AG09309 (cell line): ENCODE results near the gene PTPRB.

Source experiments
- DNase-seq: peaks from one replicate; pipeline ENCODE4 v3.0.0-alpha.2; 2010; ENCODE audit warnings: low read depth
- H3K4me3 ChIP-seq: 2 replicates; pipeline ENCODE4 v1.5.1; 2011; ENCODE audit warnings: mild to moderate bottlenecking, low read depth, low read length, moderate library complexity; ENCODE audit not compliant: control insufficient read depth
- CTCF ChIP-seq: IDR thresholded peaks from 2 replicates; pipeline ENCODE4 v1.5.1; 2011; ENCODE audit warnings: mild to moderate bottlenecking, low read depth, low read length, inconsistent platforms; ENCODE audit not compliant: insufficient read depth, control insufficient read depth; ENCODE audit errors: missing control alignments

Gene PTPRB

GRCh38 chr12:70607107-70607506 is 30.1 kb downstream of the PTPRB start:
- no peak overlapping the region for H3K4me3 ChIP-seq
- TF ChIP-seq CTCF: no peak
- DNase-seq: no peak

GRCh38 chr12:70605976-70606375 is 31.3 kb downstream of the PTPRB start:
- no peak for DNase-seq
- TF ChIP-seq CTCF: no peak
- no peak overlapping the region for H3K4me3 ChIP-seq

- no peak for TF ChIP-seq CTCF
- no peak overlapping the region for H3K4me3 ChIP-seq
- no peak for DNase-seq
These were observed 32.6 kb downstream of the PTPRB start for GRCh38 chr12:70604662-70605061.

GRCh38 chr12:70603044-70603443 is 34.2 kb downstream of the PTPRB start:
- no peak for TF ChIP-seq CTCF
- no peak overlapping the region for H3K4me3 ChIP-seq
- DNase-seq: no peak

- no peak overlapping the region for H3K4me3 ChIP-seq
- no peak for TF ChIP-seq CTCF
- no peak for DNase-seq
These were observed 38.6 kb downstream of the PTPRB start for GRCh38 chr12:70598467-70599193.

- no peak for TF ChIP-seq CTCF
- H3K4me3 ChIP-seq: no peak overlapping the region
- DNase-seq: no peak
These were observed 44.6 kb downstream of the PTPRB start for GRCh38 chr12:70592664-70593063.
